Breast epithelium (tissue), 4 donors: ENCODE results near the gene LIX1L. TPM values are rescaled to one million over a fixed set of nuclear protein-coding genes. Genes with fewer than 3 reads are reported as not detected.

Experiments
- DNase-seq, 2 donors: peaks; one replicate each; pipeline ENCODE4 v3.0.0-alpha.2; 2019; ENCODE audit warnings: low spot score in 2 of 2
- H3K27ac ChIP-seq, 2 donors: fragments of 200-600 bp; sonication (generic) in 1 of 2; one replicate each; pipeline ENCODE4 v1.5.1; 2016 to 2019; ENCODE audit warnings: mild to moderate bottlenecking in 1 of 2
- H3K27me3 ChIP-seq, 2 donors: fragments of 200-600 bp; sonication (generic) in 1 of 2; one replicate each; pipeline versions ENCODE4 v1.5.1 to v1.6.0; 2017 to 2019; ENCODE audit warnings: control low read depth in 1 of 2, mild to moderate bottlenecking in 1 of 2
- H3K36me3 ChIP-seq: fragments of 200-600 bp; one replicate; pipeline ENCODE4 v1.5.1; 2019
- H3K4me1 ChIP-seq, 2 donors: fragments of 200-600 bp; sonication (generic); one replicate each; pipeline ENCODE4 v1.5.1; 2016 to 2019; ENCODE audit warnings: control low read depth in 1 of 2
- H3K4me3 ChIP-seq, 3 donors: fragments of 200-600 bp; sonication (generic); 1 replicate in 2 of 3; 2 replicates in 1 of 3; pipeline ENCODE4 v1.5.1; 2016 to 2019; ENCODE audit warnings: mild to moderate bottlenecking in 3 of 3, moderate library complexity in 2 of 3
- H3K9me3 ChIP-seq, 2 donors: fragments of 200-600 bp; sonication (generic) in 1 of 2; one replicate each; pipeline ENCODE4 v1.5.1; 2016 to 2019; ENCODE audit warnings: control low read depth in 1 of 2
- POLR2A ChIP-seq: fragments of 450-650 bp; IDR thresholded peaks from one replicate; pipeline ENCODE4 v1.6.1; 2016; ENCODE audit warnings: antibody characterized with exemption, mild to moderate bottlenecking, moderate library complexity
- POLR2AphosphoS5 ChIP-seq, 3 donors: sonication (generic); formaldehyde crosslinking; IDR thresholded peaks; one replicate each; pipeline ENCODE4 v1.6.1; 2017; ENCODE audit warnings: antibody characterized with exemption in 3 of 3
- intact Hi-C: fragments of 100-400 bp; cut with DNase I; formaldehyde crosslinking; loops from one replicate; pipeline ENCODE4 v1.15.1; 2023; ENCODE audit warnings: low total_unique reads
- total RNA-seq, 3 donors: library from RNA; depleted of rRNA; stranded (reverse); fragments of >200 nt; gene quantifications; one replicate each; pipeline ENCODE4 v1.1.0, GENCODE V29; 2016
- TF ChIP-seq, protein P1 (sequence below), 3 donors: fragments of 450-650 bp; IDR thresholded peaks; one replicate each; pipeline ENCODE4 v1.5.1; 2016 to 2017; ENCODE audit warnings: antibody characterized with exemption in 3 of 3, mild to moderate bottlenecking in 3 of 3, moderate library complexity in 3 of 3

LIX1L gene
- total RNA-seq, 3 donors from 2014 or later, result 18.1 to 28.5 (median 21.8) TPM

DNA sequence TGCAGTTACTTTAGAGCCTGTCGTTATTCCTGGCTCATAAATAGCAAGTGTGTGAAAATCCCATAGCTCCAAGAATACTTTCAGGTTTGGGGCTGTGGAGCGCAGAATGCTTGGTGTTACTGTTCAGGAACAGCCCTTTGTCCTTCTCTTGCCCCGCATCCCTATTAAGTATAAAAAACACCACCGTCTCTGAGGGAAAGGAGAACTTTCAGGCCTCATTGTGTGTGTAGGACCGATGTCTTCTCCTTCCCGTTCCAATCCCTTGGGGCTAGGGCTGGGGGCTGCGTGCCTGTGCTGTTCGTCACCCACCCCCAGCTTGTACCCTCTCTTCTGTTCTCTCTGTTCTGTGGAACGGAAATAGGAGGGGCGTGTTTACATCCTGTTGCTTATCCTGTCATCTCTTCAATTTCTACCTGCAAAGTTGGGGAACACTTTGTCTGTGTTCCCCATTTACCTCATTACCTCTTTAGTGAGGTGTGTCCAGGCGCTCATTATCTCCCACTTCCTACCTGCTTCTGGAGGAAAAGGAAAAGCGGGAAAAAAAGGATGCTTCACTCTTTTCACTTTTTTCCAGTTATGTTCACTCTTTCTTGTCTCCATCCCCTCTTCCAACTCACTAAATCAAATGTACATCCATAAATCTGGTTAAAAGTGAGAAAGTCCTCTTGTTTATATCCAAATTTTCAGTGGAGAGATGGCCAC, 39.4 kb upstream of the LIX1L start:
- no peak for DNase-seq
- no peaks in the 10 kb centered on the region for H3K27me3 ChIP-seq
- no peaks in the 10 kb centered on the region for H3K9me3 ChIP-seq
- H3K4me3 ChIP-seq, result peak overlapping the region; percentile 71 to 81 (median 76)
- peaks cover 0 to 9% of the 10 kb centered on the region in 2 donors for H3K4me1 ChIP-seq
- peak overlapping the region; percentile 95 to 96 for H3K27ac ChIP-seq
- intact Hi-C loops, result no loop called here
- peaks cover 19% of the 10 kb centered on the region for H3K36me3 ChIP-seq
- TF ChIP-seq POLR2AphosphoS5 (IDR thresholded peaks at IDR 0.05), result peak in 2 of 3 donors; percentile 39 to 43
- no peak for TF ChIP-seq POLR2A
- TF ChIP-seq, protein P1, sequence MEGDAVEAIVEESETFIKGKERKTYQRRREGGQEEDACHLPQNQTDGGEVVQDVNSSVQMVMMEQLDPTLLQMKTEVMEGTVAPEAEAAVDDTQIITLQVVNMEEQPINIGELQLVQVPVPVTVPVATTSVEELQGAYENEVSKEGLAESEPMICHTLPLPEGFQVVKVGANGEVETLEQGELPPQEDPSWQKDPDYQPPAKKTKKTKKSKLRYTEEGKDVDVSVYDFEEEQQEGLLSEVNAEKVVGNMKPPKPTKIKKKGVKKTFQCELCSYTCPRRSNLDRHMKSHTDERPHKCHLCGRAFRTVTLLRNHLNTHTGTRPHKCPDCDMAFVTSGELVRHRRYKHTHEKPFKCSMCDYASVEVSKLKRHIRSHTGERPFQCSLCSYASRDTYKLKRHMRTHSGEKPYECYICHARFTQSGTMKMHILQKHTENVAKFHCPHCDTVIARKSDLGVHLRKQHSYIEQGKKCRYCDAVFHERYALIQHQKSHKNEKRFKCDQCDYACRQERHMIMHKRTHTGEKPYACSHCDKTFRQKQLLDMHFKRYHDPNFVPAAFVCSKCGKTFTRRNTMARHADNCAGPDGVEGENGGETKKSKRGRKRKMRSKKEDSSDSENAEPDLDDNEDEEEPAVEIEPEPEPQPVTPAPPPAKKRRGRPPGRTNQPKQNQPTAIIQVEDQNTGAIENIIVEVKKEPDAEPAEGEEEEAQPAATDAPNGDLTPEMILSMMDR (IDR thresholded peaks at IDR 0.05), result peak in 2 of 3 donors; percentile 7 to 8

DNA sequence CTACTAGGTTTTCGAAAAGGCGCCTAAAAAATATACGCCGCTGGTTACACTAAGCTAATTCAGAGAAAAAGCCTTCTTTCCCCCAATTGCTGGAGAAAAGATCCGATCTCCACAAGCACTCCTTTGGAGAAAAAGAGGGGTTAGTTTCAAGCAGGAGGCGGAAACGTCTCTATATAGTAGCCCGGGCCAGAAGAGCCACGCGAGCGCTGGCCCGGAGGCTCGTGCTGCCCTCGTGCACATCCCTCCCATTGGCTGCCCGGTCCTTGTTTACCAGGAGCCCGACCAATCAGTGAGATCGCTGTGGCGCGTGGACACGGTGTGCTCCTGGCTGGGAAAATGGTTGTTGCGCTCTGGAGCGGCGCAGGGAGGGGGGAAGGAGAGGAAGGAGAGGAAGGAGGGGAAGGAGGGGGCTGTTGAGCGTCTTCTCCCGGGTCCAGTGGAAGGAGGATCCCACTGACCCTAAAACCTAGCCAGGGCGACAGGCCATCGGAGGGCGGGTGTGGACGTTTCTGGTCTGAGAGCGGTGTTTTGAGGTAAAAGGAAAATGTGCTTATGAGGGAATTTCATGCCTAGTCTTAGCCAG, 38.7 kb upstream of the LIX1L start, which contains the start of gene TXNIP:
TSS of gene TXNIP (minus strand) at position 147 of the 583 bp plus-strand sequence. CDS start 313 bp downstream, outside the sequence.
- Histone ChIP-seq H3K4me1 (peaks cover 0 to 9% of the 10 kb centered on the region in 2 donors), H3K27ac (peak within 1 kb of the TSS; percentile 95 to 96), H3K36me3 (peaks cover 19% of the 10 kb centered on the region), H3K27me3 (no peaks in the 10 kb centered on the region), H3K4me3 (peak within 1 kb of the TSS; percentile 71 to 81 (median 76)), H3K9me3 (no peaks in the 10 kb centered on the region)
- intact Hi-C loops, result no loop called here
- TF ChIP-seq POLR2AphosphoS5 (IDR thresholded peaks at IDR 0.05), result peak; percentile 99 to 100 (median 99)
- TF ChIP-seq, protein P1 (IDR thresholded peaks at IDR 0.05), result peak in 1 of 3 donors; percentile 9
- peak; percentile 99 for TF ChIP-seq POLR2A
- DNase-seq, result peak; percentile 99

DNA sequence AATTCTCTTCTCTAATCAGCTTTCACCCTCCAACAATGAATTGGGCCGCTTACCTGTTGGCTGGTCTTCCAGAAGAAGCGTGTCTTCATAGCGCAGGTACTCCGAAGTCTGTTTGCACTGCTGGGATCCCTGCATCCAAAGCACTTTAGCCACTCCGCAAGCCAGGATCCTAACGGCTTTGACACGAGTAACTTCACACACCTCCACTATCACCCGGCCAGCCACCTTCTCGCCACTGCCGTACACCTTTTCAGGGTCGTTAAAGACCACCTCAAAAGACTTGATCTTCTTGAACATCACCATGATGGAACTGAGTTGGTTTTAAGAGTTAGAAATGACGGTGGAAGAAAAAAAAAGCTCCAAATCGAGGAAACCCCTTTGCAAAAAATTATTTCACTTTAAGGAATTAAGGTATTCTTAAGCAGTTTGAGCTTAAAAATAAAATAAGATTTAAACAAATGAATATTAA, 38.2 kb upstream of the LIX1L start:
- intact Hi-C loops, result no loop called here
- Histone ChIP-seq H3K4me1 (peaks cover 0 to 9% of the 10 kb centered on the region in 2 donors), H3K27ac (peak overlapping the region; percentile 95 to 96), H3K27me3 (no peaks in the 10 kb centered on the region), H3K4me3 (peak overlapping the region; percentile 71 to 81 (median 76)), H3K9me3 (no peaks in the 10 kb centered on the region), H3K36me3 (peaks cover 19% of the 10 kb centered on the region)
- no peak for DNase-seq
- TF ChIP-seq POLR2AphosphoS5 (IDR thresholded peaks at IDR 0.05) (peak in 1 of 3 donors; percentile 54), POLR2A (no peak)
- TF ChIP-seq, protein P1 (IDR thresholded peaks at IDR 0.05), result no peak

DNA sequence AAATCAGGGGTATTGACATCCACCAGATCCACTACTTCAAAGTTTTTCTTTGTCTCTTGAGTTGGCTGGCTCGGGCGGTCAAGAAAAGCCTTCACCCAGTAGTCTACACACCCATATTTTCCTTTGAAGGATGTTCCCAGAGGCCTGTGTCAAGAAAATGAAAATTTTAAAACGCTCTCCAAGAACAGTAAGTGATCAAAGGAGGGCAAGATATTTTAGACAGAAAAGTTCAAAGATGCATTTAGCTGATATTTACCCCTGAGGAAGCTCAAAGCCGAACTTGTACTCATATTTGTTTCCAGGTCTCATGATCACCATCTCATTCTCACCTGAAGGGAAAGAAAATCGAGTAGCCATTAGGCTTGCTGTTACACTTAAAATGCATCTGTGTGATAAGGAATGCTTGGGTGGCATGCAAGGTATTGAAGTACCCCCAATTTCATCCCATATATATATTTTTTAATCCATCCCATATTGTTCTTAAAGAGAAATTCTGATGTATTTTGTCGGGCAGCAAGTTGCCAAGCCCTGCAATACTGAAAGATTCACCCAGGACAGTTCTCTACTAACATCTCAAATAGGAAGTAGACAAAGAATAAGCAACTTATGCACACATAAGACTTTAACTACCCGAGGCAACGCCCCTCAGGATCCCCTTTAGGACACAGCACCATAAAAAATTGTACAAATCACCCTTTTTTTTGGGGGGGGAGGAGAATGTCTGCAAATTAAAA, 37.5 kb upstream of the LIX1L start:
- no peaks in the 10 kb centered on the region for H3K9me3 ChIP-seq
- peaks cover 0 to 9% of the 10 kb centered on the region in 2 donors for H3K4me1 ChIP-seq
- intact Hi-C loops, result no loop called here

More for the DNA sequence above, 37.5 kb upstream of the LIX1L start:
- peaks cover 19% of the 10 kb centered on the region for H3K36me3 ChIP-seq
- peak overlapping the region; percentile 71 to 81 (median 76) for H3K4me3 ChIP-seq
- peak overlapping the region; percentile 95 to 96 for H3K27ac ChIP-seq
- TF ChIP-seq, protein P1 (IDR thresholded peaks at IDR 0.05), result peak in 1 of 3 donors; percentile 4
- no peak for TF ChIP-seq POLR2A
- no peak for DNase-seq
- H3K27me3 ChIP-seq, result no peaks in the 10 kb centered on the region
